Measurements from ENCODE around the gene FBXO45.
"Not testable (repeated sequence)": the region's sequence is repeated elsewhere in the genome, so short reads cannot be mapped to it uniquely, and the experiment has no call there.

Gene FBXO45

DNA sequence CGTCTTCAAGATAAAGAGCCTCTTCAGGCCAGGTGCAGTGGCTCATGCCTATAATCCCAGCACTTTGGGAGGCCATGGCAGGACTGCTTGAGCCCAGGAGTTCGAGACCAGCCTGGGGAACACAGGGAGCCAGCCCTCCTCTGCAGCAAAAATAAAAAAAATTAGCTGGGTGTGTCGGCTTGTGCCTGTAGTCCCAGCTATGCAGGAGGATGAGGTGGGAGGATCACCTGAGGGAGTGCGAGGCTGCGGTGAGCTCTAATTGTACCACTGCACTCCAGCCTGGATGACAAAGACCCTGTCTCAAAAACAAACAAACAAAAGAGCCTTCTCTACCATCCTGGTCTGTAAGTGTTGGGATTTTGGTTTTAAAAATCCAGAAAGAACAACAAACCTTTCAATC is 11.2 kb upstream of the FBXO45 start:
- no peak for DNase-seq (ENCODE audit: low spot score)

- DNase-seq (ENCODE audit: low spot score): no peak
Observed at GRCh38 chr3:196558476-196558875, 10.0 kb upstream of the FBXO45 start.

- no peak for DNase-seq (ENCODE audit: low spot score)
Observed at GRCh38 chr3:196559826-196560225, 8.6 kb upstream of the FBXO45 start.

DNA sequence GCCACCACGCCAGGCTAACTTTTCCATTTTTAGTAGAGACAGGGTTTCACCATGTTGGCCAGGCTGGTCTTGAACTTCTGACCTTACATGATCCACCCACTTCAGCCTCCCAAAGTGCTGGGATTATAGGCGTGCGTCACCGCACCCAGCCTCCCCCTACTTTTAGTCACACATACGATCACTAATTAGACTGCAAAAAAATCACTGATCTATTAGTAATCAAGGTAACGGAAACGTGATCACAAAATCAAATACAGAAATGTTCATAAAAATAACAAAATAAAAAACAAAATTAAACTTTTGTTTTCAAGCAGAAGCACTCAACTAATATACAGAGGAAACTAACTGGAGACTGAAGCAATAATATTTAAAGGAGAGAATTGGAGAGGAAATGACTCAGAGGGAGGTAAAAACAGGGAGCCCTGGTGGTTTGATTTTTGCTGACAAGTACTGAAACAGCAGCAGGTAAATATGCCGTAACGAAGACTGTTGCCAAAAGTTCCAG is 4.7 kb upstream of the FBXO45 start:
- no peak for DNase-seq (ENCODE audit: low spot score)

- DNase-seq (ENCODE audit: low spot score): peak; percentile 20
Observed at GRCh38 chr3:196569003-196569516, 600 bp downstream of the FBXO45 start.

GRCh38 chr3:196570332-196570731 is 1.9 kb downstream of the FBXO45 start:
- not testable (repeated sequence) for DNase-seq (ENCODE audit: low spot score)

- DNase-seq (ENCODE audit: low spot score): no peak
Observed at GRCh38 chr3:196572389-196572788, 3.9 kb downstream of the FBXO45 start.

- DNase-seq (ENCODE audit: low spot score): no peak
Observed at GRCh38 chr3:196585044-196585757, 16.7 kb downstream of the FBXO45 start.

DNA sequence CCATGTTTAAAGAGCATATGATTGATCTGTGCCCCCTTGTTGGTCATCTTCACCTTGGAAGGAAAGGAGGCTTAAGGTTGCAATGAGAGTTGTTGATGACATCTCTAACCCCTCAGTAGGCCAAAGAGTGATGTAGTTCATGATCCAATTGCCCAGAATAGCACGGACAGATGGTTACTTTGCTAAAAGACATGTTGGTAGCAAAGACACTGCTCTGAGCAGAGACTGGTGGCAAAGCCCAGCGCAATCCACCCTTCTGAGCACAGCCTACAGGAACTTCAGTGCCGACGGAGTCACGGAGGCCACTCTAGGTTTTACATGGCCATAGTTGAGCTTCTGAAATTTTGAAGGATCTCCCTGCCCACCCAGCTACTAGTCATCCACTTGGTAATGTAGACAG is 21.8 kb downstream of the FBXO45 start:
- no peak for DNase-seq (ENCODE audit: low spot score)

GRCh38 chr3:196596355-196596754 is 27.9 kb downstream of the FBXO45 start:
- no peak for DNase-seq (ENCODE audit: low spot score)

GRCh38 chr3:196597971-196598733 is 29.7 kb downstream of the FBXO45 start:
- not testable (repeated sequence) for DNase-seq (ENCODE audit: low spot score)

GRCh38 chr3:196599734-196600128 is 31.3 kb downstream of the FBXO45 start:
- no peak for DNase-seq (ENCODE audit: low spot score)

DNA sequence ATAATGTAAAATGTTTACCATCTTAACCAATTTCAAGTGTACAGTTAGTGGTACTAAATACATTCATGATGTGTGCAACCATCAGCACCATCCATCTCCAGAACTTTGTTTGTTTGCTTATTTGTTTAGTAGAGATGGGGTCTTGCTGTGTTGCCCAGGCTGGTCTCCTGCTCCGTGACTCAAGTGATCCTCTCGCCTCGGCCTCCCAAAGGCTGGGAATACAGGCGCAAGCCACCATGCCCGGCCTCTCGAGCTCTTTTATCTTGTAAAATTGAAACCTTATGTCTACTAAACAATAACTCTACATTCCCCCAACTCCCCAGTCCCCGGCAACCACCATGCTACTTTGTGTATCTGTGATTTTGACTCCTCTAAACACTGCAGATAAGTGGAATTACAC is 31.9 kb downstream of the FBXO45 start:
- no peak for DNase-seq (ENCODE audit: low spot score)

GRCh38 chr3:196602673-196603072 is 34.2 kb downstream of the FBXO45 start:
- DNase-seq (ENCODE audit: low spot score): no peak

GRCh38 chr3:196603683-196604082 is 35.2 kb downstream of the FBXO45 start:
- no peak for DNase-seq (ENCODE audit: low spot score)

GRCh38 chr3:196604548-196604947 is 36.1 kb downstream of the FBXO45 start:
- no peak for DNase-seq (ENCODE audit: low spot score)

- DNase-seq (ENCODE audit: low spot score): no peak
Observed at GRCh38 chr3:196608693-196609092, 40.2 kb downstream of the FBXO45 start.

DNA sequence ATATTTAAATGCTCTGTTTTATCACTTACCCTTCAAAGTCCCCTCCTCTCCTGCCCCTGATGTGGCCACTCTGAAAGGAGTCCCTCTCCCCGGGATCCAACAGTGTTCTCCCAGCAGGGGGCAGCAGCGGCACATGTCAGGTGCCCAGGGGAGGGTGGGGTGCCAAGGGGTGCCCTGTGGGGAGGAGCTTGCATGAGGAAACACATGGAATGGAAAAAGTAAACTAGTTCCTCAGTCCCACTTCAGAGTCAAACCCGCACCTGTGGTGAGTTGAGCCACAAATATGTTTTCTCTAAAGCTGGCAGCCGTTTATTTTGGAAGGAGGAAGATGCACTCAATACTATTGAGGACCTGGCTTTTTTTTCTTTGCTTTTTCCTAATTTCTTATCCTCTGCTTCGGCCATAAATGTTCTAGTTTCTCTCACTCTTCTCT is 40.9 kb downstream of the FBXO45 start:
- peak; percentile 77 for DNase-seq (ENCODE audit: low spot score)

GRCh38 chr3:196609805-196610515 is 41.5 kb downstream of the FBXO45 start:
- DNase-seq (ENCODE audit: low spot score): no peak

GRCh38 chr3:196611761-196612483 is 43.5 kb downstream of the FBXO45 start:
- no peak for DNase-seq (ENCODE audit: low spot score)

DNA sequence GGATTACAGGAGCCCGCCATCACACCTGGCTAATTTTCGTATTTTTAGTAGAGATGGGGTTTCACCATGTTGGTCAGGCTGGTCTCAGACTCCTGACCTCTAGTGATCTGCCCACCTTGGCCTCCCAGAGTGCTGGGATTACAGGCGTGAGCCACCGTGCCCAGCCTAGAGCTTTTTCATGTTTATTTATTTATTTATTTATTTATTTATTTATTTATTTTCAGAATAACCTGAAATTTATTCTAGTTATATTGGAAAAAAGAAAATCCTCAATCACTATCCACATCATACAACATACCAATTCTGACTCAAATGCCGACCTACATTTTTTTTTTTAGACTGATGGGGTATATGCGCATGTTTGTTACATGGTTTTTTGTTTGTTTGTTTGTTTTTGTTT is 46.8 kb downstream of the FBXO45 start:
- not testable (repeated sequence) for DNase-seq (ENCODE audit: low spot score)

- DNase-seq (ENCODE audit: low spot score): no peak
Observed at GRCh38 chr3:196617256-196617655, 48.8 kb downstream of the FBXO45 start.
